OCI-LY3 (cell line): ENCODE measurements around the gene RBBP8NL.

Source experiments
- H2AFZ ChIP-seq: fragments of 200-600, 300-600 bp; shearing (Covaris generic); 2 replicates; pipeline ENCODE4 v1.6.0; 2014; ENCODE audit warnings: antibody characterized with exemption, low read depth, low read length
- H3K27ac ChIP-seq: fragments of 200-600, 300-600 bp; sonication (generic); 2 replicates; pipeline ENCODE4 v1.5.1; 2014; ENCODE audit warnings: mild to moderate bottlenecking, low read length, moderate library complexity, mixed read lengths
- H3K27me3 ChIP-seq: fragments of 200-600, 300-600 bp; sonication (generic); 2 replicates; pipeline ENCODE4 v1.6.1; 2014; ENCODE audit warnings: low read depth, low read length, mixed read lengths
- H3K36me3 ChIP-seq: fragments of 200-600, 300-600 bp; sonication (generic); replicated peaks from 2 replicates; pipeline ENCODE3; 2014; ENCODE audit warnings: low read depth, low read length, mixed read lengths
- H3K4me1 ChIP-seq: fragments of 300-600, 200-600 bp; sonication (generic); 2 replicates; pipeline ENCODE4 v1.6.1; 2014; ENCODE audit warnings: low read length, mixed read lengths
- H3K4me2 ChIP-seq: fragments of 200-600, 300-600 bp; sonication (generic); 2 replicates; pipeline ENCODE4 v1.6.1; 2014; ENCODE audit warnings: low read length, mixed read lengths
- H3K4me3 ChIP-seq: fragments of 300-600, 200-600 bp; sonication (generic); 2 replicates; pipeline ENCODE4 v1.5.1; 2014; ENCODE audit warnings: antibody characterized with exemption, mild to moderate bottlenecking, low read length, moderate library complexity
- H3K79me2 ChIP-seq: fragments of 300-600, 200-600 bp; shearing (Covaris generic); 2 replicates; pipeline ENCODE4 v1.6.1; 2014; ENCODE audit warnings: mild to moderate bottlenecking, low read length, mixed read lengths
- H3K9ac ChIP-seq: fragments of 300-600, 200-600 bp; shearing (Covaris generic); 2 replicates; pipeline ENCODE4 v1.6.0; 2014; ENCODE audit warnings: mild to moderate bottlenecking, low read length, moderate library complexity
- H3K9me3 ChIP-seq: fragments of 200-600, 300-600 bp; shearing (Covaris generic); 2 replicates; pipeline ENCODE4 v1.6.1; 2014; ENCODE audit warnings: low read length, mixed read lengths; ENCODE audit not compliant: insufficient read depth
- H4K20me1 ChIP-seq: fragments of 200-600, 300-600 bp; sonication (generic); 2 replicates; pipeline ENCODE4 v1.6.1; 2016; ENCODE audit warnings: low read length, mixed read lengths; ENCODE audit not compliant: insufficient read depth
- EZH2phosphoT487 ChIP-seq: fragments of 200-600 bp; shearing (Covaris generic); IDR thresholded peaks from 2 replicates; pipeline ENCODE4 v1.6.1; 2018; ENCODE audit warnings: antibody characterized with exemption, mixed run types, low read depth
- TF ChIP-seq, protein P1 (sequence below): fragments of 200-600, 300-600 bp; sonication (generic); IDR thresholded peaks from 2 replicates; pipeline ENCODE4 v1.5.1; 2014; ENCODE audit warnings: antibody characterized with exemption, low read length, low read depth

Gene RBBP8NL

GRCh38 chr20:62400021-62400420 lies 27.3 kb downstream of the RBBP8NL start:
- H3K27me3 ChIP-seq: no peaks in the 10 kb centered on the region
- H3K27ac ChIP-seq: no peak overlapping the region
- no peaks in the 10 kb centered on the region for H3K36me3 ChIP-seq
- H3K4me1 ChIP-seq: no peaks in the 10 kb centered on the region
- H3K79me2 ChIP-seq: peaks cover 12% of the 10 kb centered on the region
- peaks cover 7% of the 10 kb centered on the region; the same call in 1 of the 2 replicates for H4K20me1 ChIP-seq
- no peak overlapping the region for H3K4me3 ChIP-seq
- H2AFZ ChIP-seq: no peak overlapping the region
- no peak overlapping the region for H3K9ac ChIP-seq
- H3K9me3 ChIP-seq: no peaks in the 10 kb centered on the region
- TF ChIP-seq, protein P1, sequence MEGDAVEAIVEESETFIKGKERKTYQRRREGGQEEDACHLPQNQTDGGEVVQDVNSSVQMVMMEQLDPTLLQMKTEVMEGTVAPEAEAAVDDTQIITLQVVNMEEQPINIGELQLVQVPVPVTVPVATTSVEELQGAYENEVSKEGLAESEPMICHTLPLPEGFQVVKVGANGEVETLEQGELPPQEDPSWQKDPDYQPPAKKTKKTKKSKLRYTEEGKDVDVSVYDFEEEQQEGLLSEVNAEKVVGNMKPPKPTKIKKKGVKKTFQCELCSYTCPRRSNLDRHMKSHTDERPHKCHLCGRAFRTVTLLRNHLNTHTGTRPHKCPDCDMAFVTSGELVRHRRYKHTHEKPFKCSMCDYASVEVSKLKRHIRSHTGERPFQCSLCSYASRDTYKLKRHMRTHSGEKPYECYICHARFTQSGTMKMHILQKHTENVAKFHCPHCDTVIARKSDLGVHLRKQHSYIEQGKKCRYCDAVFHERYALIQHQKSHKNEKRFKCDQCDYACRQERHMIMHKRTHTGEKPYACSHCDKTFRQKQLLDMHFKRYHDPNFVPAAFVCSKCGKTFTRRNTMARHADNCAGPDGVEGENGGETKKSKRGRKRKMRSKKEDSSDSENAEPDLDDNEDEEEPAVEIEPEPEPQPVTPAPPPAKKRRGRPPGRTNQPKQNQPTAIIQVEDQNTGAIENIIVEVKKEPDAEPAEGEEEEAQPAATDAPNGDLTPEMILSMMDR: no peak
- no peak for TF ChIP-seq EZH2phosphoT487
- H3K4me2 ChIP-seq: no peak overlapping the region

GRCh38 chr20:62398120-62398821 lies 29.1 kb downstream of the RBBP8NL start:
- H3K36me3 ChIP-seq: no peaks in the 10 kb centered on the region
- H3K27me3 ChIP-seq: no peaks in the 10 kb centered on the region
- no peaks in the 10 kb centered on the region for H3K79me2 ChIP-seq
- TF ChIP-seq, protein P1: no peak
- no peak for TF ChIP-seq EZH2phosphoT487
- H3K4me1 ChIP-seq: no peaks in the 10 kb centered on the region
- no peak overlapping the region for H3K4me2 ChIP-seq
- no peak overlapping the region for H3K9ac ChIP-seq
- H3K9me3 ChIP-seq: no peaks in the 10 kb centered on the region
- no peak overlapping the region for H2AFZ ChIP-seq
- H4K20me1 ChIP-seq: no peaks in the 10 kb centered on the region
- no peak overlapping the region for H3K4me3 ChIP-seq
- H3K27ac ChIP-seq: no peak overlapping the region

DNA sequence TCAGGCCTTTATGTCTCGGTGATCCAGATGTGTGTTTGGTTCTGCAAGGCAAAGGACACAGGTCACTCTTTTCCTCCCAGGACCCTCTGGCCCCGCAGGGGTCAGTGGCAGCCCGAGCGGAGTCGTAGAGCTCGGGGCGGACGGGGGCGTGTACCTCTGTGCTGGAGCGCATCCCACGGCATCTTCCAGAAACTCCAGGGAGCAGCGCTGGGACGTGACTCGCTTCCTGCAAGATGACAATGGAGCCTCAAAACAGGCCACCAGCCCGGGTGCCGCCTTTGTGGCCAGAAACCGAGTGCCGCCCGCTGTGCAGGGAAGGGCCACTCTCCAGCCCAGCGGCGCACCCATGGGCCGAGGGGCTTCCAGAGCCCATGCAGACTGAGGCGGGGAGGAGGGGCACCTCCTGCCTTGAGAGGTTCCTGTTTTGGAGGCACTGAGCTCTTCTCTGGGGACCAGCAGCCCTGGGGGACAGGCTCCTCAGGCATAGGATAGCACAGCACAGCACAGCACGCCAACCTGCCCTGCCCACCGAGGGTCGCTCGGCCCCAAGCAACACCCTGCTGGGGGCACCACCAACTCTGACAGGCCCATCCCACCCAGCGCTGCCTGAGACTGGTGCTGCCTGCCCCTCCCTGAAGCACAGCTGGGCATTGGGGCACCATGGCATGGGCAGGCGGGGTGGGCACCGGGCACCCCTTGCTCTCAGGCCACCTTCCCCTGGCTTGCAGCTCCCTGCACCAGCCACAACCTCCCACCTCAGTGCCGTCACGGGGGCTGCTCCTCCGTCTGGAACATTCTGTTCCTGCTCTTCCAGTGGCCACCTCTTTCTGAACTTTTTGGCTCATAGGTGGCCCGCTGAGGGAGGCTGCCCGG lies 30.7 kb downstream of the RBBP8NL start:
- Histone ChIP-seq H3K27ac (no peak overlapping the region), H3K79me2 (no peaks in the 10 kb centered on the region), H2AFZ (no peak overlapping the region), H3K4me3 (no peak overlapping the region), H3K9me3 (no peaks in the 10 kb centered on the region), H3K4me1 (no peaks in the 10 kb centered on the region), H3K4me2 (no peak overlapping the region), H3K9ac (no peak overlapping the region), H4K20me1 (no peaks in the 10 kb centered on the region), H3K36me3 (no peaks in the 10 kb centered on the region), H3K27me3 (no peaks in the 10 kb centered on the region)
- TF ChIP-seq, protein P1: no peak
- TF ChIP-seq EZH2phosphoT487: no peak
